HCT116 (cell line): ENCODE data around the gene PRKG1. TPM values are rescaled to one million over a fixed set of nuclear protein-coding genes. Genes with fewer than 3 reads are reported as not detected.

ENCODE experiments used
- ATAC-seq: fragments of 200-7000 bp; cut with Tn5 transposase; 2 replicates; pipeline ENCODE4 v1.9.1; 2020; ENCODE audit warnings: mild to moderate bottlenecking, moderate library complexity
- BruUV-seq: library from RNA; stranded (reverse); fragments of 400-500 nt; replicated peaks from 2 replicates; lab custom pipeline; 2021; lab: Mats Ljungman, UMichigan
- CTCF ChIA-PET: fragments of 300-600 bp; sonication (Branson Sonifier 250); formaldehyde crosslinking; loops from one replicate; lab custom pipeline; 2021; ENCODE audit warnings: antibody characterized with exemption; lab: Charles Lee
- POLR2A ChIA-PET: fragments of 300-600, 350-600 bp; sonication (Branson Sonifier 250); formaldehyde crosslinking; loops from one replicate; lab custom pipeline; 2021; ENCODE audit warnings: antibody characterized with exemption; lab: Charles Lee
- RAD21 ChIA-PET, 2 experiments: fragments of 300-600 bp; sonication (Branson Sonifier 250); formaldehyde crosslinking; loops; one replicate each; lab custom pipeline; 2023; ENCODE audit warnings: low total read pairs in 2 of 2; ENCODE audit not compliant: uncharacterized antibody in 2 of 2, unreplicated experiment in 2 of 2, low non-redundant PET in 1 of 2; lab: Charles Lee
- DNase-seq: peaks from one replicate; pipeline ENCODE4 v3.0.0-alpha.2; 2010; ENCODE audit warnings: low read depth, low spot score
- H2AFZ ChIP-seq: fragments of 200-600 bp; shearing (Covaris generic), sonication (generic); 2 replicates; pipeline ENCODE4 v1.6.1; 2017; ENCODE audit warnings: low read depth, mixed run types, mixed read lengths, antibody characterized with exemption, low read length; ENCODE audit not compliant: poor library complexity, severe bottlenecking
- H3K27ac ChIP-seq: 2 replicates; pipeline ENCODE4 v1.5.1; 2012; ENCODE audit warnings: low read depth, low read length
- H3K27me3 ChIP-seq: fragments of 200-600 bp; sonication (generic); 2 replicates; pipeline ENCODE4 v1.6.1; 2016; ENCODE audit warnings: mixed run types, low read length, mixed read lengths; ENCODE audit not compliant: insufficient read depth
- H3K36me3 ChIP-seq, 2 experiments: fragments of 200-500 bp in 1 of 2; fragments of 200-600 bp in 1 of 2; sonication (Bioruptor generic) in 1 of 2; sonication (generic) in 1 of 2; 2 replicates each; pipeline versions ENCODE4 v1.5.1 to v1.6.1; 2014 to 2016; ENCODE audit warnings: low read length in 2 of 2, inconsistent platforms in 1 of 2, mixed read lengths in 1 of 2, mixed run types in 1 of 2; ENCODE audit not compliant: insufficient read depth in 2 of 2, control insufficient read depth in 1 of 2
- H3K4me1 ChIP-seq, 2 experiments: fragments of 200-600 bp in 1 of 2; sonication (generic) in 1 of 2; 2 replicates each; pipeline versions ENCODE4 v1.5.1 to v1.6.1; 2012 to 2017; ENCODE audit warnings: low read length in 2 of 2, inconsistent platforms in 1 of 2, mild to moderate bottlenecking in 1 of 2, mixed read lengths in 1 of 2, mixed run types in 1 of 2, moderate library complexity in 1 of 2; ENCODE audit not compliant: insufficient read depth in 2 of 2, control insufficient read depth in 1 of 2
- H3K4me2 ChIP-seq: fragments of 200-600 bp; sonication (generic); 2 replicates; pipeline ENCODE4 v1.6.1; 2017; ENCODE audit warnings: mixed run types, low read length, mixed read lengths
- H3K4me3 ChIP-seq, 2 experiments: fragments of 200-600 bp in 1 of 2; sonication (generic) in 1 of 2; replicated peaks in 1 of 2; 2 replicates each; pipeline ENCODE4 v1.5.1; 2011 to 2016; ENCODE audit warnings: low read length in 2 of 2, control low read depth in 1 of 2, low read depth in 1 of 2, mild to moderate bottlenecking in 1 of 2, mixed read lengths in 1 of 2, mixed run types in 1 of 2
- H3K79me2 ChIP-seq: fragments of 200-600 bp; sonication (generic); 2 replicates; pipeline ENCODE4 v1.6.1; 2017; ENCODE audit warnings: mild to moderate bottlenecking, mixed run types, low read length, moderate library complexity, mixed read lengths; ENCODE audit not compliant: insufficient read depth
- H3K9ac ChIP-seq: fragments of 200-600 bp; sonication (generic); 2 replicates; pipeline ENCODE4 v1.6.1; 2016; ENCODE audit warnings: low read length, mixed read lengths
- H3K9me2 ChIP-seq: fragments of 200-600 bp; sonication (generic), shearing (Covaris generic); 2 replicates; pipeline ENCODE4 v1.6.1; 2017; ENCODE audit warnings: mixed run types, mild to moderate bottlenecking, moderate library complexity; ENCODE audit not compliant: insufficient read depth
- H3K9me3 ChIP-seq, 2 experiments: fragments of 200-500 bp in 1 of 2; fragments of 200-600 bp in 1 of 2; sonication (Bioruptor generic) in 1 of 2; sonication (generic) in 1 of 2; 2 replicates each; pipeline ENCODE4 v1.6.1; 2014 to 2017; ENCODE audit warnings: low read length in 2 of 2, mixed read lengths in 2 of 2, inconsistent platforms in 1 of 2, low read depth in 1 of 2, mild to moderate bottlenecking in 1 of 2, mixed run types in 1 of 2, moderate library complexity in 1 of 2; ENCODE audit not compliant: control insufficient read depth in 1 of 2, insufficient read depth in 1 of 2
- H4K20me1 ChIP-seq: fragments of 200-600 bp; sonication (generic), shearing (Covaris generic); 2 replicates; pipeline ENCODE4 v1.6.1; 2017; ENCODE audit warnings: mixed run types, mild to moderate bottlenecking, moderate library complexity; ENCODE audit not compliant: insufficient read depth
- ATF3 ChIP-seq: IDR thresholded peaks from 2 replicates; pipeline ENCODE4 v1.6.1; 2012
- CBX3 ChIP-seq: IDR thresholded peaks from 2 replicates; pipeline ENCODE4 v1.6.1; 2012; ENCODE audit warnings: low read depth
- CTCF ChIP-seq, 3 experiments: fragments of 200-600 bp in 1 of 3; sonication (generic) in 1 of 3; IDR thresholded peaks in 2 of 3; conservative IDR thresholded peaks in 1 of 3; 2 replicates each; pipeline ENCODE4 v1.5.1; 2012 to 2017; ENCODE audit warnings: low read depth in 2 of 3, low read length in 2 of 3, antibody characterized with exemption in 1 of 3, borderline replicate concordance in 1 of 3, control low read depth in 1 of 3, mild to moderate bottlenecking in 1 of 3, mixed read lengths in 1 of 3, mixed run types in 1 of 3, moderate library complexity in 1 of 3; ENCODE audit not compliant: insufficient read depth in 1 of 3
- EZH2phosphoT487 ChIP-seq: fragments of 200-600 bp; IDR thresholded peaks from 2 replicates; pipeline ENCODE4 v1.6.1; 2018; ENCODE audit warnings: antibody characterized with exemption, borderline replicate concordance
- FOSL1 ChIP-seq: IDR thresholded peaks from 2 replicates; pipeline ENCODE4 v1.6.1; 2012; ENCODE audit warnings: low read depth
- JUND ChIP-seq: IDR thresholded peaks from 2 replicates; pipeline ENCODE4 v1.6.1; 2012
- MAX ChIP-seq: IDR thresholded peaks from 2 replicates; pipeline ENCODE4 v1.6.1; 2012
- SIN3A ChIP-seq: IDR thresholded peaks from 2 replicates; pipeline ENCODE4 v1.6.1; 2012; ENCODE audit warnings: low read depth
- ZBTB33 ChIP-seq: IDR thresholded peaks from 2 replicates; pipeline ENCODE4 v1.6.1; 2011; ENCODE audit warnings: mild to moderate bottlenecking, low read length, moderate library complexity; ENCODE audit not compliant: insufficient replicate concordance; ENCODE audit errors: extremely low read depth
- ZNF274 ChIP-seq: fragments of 200-500 bp; sonication (Bioruptor generic); IDR thresholded peaks from 2 replicates; pipeline ENCODE4 v1.6.1; 2014; ENCODE audit warnings: mild to moderate bottlenecking, low read depth, low read length, inconsistent platforms
- intact Hi-C: fragments of 100-400 bp; cut with micrococcal nuclease; formaldehyde crosslinking; loops from 2 replicates; pipeline ENCODE4 v1.10.0; 2022
- total RNA-seq: library from RNA; stranded (reverse); gene quantifications from one replicate; pipeline ENCODE4 v1.2.1, GENCODE V29; 2021; ENCODE audit not compliant: unreplicated experiment

The PRKG1 gene
- total RNA-seq, 1 experiment from 2014 or later, result 1.4 TPM

GRCh38 chr10:51085204-51085603, 10.9 kb downstream of the PRKG1 start:
- no TSS peak for BruUV-seq
- Histone ChIP-seq H3K9ac (no peak overlapping the region), H3K79me2 (no peaks in the 10 kb centered on the region), H3K27me3 (peaks cover 22% of the 10 kb centered on the region), H3K9me3 (no peaks in the 10 kb centered on the region), H3K4me3 (no peak overlapping the region), H3K9me2 (no peaks in the 10 kb centered on the region), H4K20me1 (no peaks in the 10 kb centered on the region)
- ATAC-seq, result no peak
- ChIA-PET CTCF (no interaction called here), RAD21 (no interaction called here)
- intact Hi-C loops, result no loop called here
- TF ChIP-seq ZBTB33 (no peak), CBX3 (no peak), EZH2phosphoT487 (no peak), ZNF274 (no peak), JUND (no peak), SIN3A (no peak), FOSL1 (no peak), CTCF (IDR thresholded peaks at IDR 0.05 in 2 of 3, conservative IDR thresholded peaks at IDR 0.05 in 1 of 3; ENCODE audit: borderline replicate concordance in 1 of 3, insufficient read depth in 1 of 3, low read depth in 2 of 3, low read length in 2 of 3) (no peak), MAX (no peak), ATF3 (no peak)
- TF ChIP-seq, all 23 proteins: peak for 0
- H2AFZ ChIP-seq, result no peak overlapping the region
- no peaks in the 10 kb centered on the region for H3K4me1 ChIP-seq
- H3K27ac ChIP-seq, result no peak overlapping the region
- no peaks in the 10 kb centered on the region for H3K36me3 ChIP-seq
- H3K4me2 ChIP-seq, result no peak overlapping the region
- no peak for DNase-seq
- POLR2A ChIA-PET, result no interaction called here
